Erythroblast (primary cell): ENCODE data around the gene SMOC2.

ENCODE experiments used
- DNase-seq, 2 experiments: peaks; one replicate each; lab custom pipeline; 2025; lab: John Stamatoyannopoulos, UW
- GATA1 ChIP-seq: IDR thresholded peaks from 2 replicates; pipeline ENCODE4 v1.6.1; 2011; ENCODE audit warnings: low read depth, mild to moderate bottlenecking, control low read depth, low read length, moderate library complexity
- POLR2A ChIP-seq: IDR thresholded peaks from 2 replicates; pipeline ENCODE4 v1.6.1; 2011; ENCODE audit warnings: mild to moderate bottlenecking, low read length

The SMOC2 gene

GRCh38 chr6:168626046-168626602 lies 185.1 kb downstream of the SMOC2 start:
- TF ChIP-seq GATA1 (no peak), POLR2A (no peak)
- no peak for DNase-seq

- TF ChIP-seq GATA1 (no peak), POLR2A (no peak)
- DNase-seq, result no peak
These were observed 186.7 kb downstream of the SMOC2 start for GRCh38 chr6:168627506-168628175.

GRCh38 chr6:168628176-168628553 lies 187.2 kb downstream of the SMOC2 start:
- TF ChIP-seq GATA1 (no peak), POLR2A (no peak)

GRCh38 chr6:168628732-168629245 lies 187.8 kb downstream of the SMOC2 start:
- no peak for DNase-seq

More at GRCh38 chr6:168628176-168628553, 187.2 kb downstream of the SMOC2 start:
- DNase-seq, result no peak

GRCh38 chr6:168631564-168631963 lies 190.6 kb downstream of the SMOC2 start:
- TF ChIP-seq POLR2A, result no peak
- TF ChIP-seq GATA1, result no peak
- DNase-seq, result no peak

More at GRCh38 chr6:168628732-168629245, 187.8 kb downstream of the SMOC2 start:
- TF ChIP-seq POLR2A (no peak), GATA1 (no peak)

GRCh38 chr6:168632694-168633093 lies 191.7 kb downstream of the SMOC2 start:
- no peak for DNase-seq
- TF ChIP-seq GATA1 (no peak), POLR2A (no peak)

- TF ChIP-seq GATA1 (no peak), POLR2A (no peak)
- DNase-seq, result no peak
These were observed 193.8 kb downstream of the SMOC2 start for GRCh38 chr6:168634541-168635328.

GRCh38 chr6:168636147-168637004 lies 195.4 kb downstream of the SMOC2 start:
- TF ChIP-seq POLR2A (no peak), GATA1 (no peak)
- DNase-seq, result no peak

- no peak for DNase-seq
- TF ChIP-seq POLR2A (no peak), GATA1 (no peak)
These were observed 196.8 kb downstream of the SMOC2 start for GRCh38 chr6:168637834-168638233.

GRCh38 chr6:168638468-168639271 lies 197.7 kb downstream of the SMOC2 start:
- no peak for DNase-seq
- no peak for TF ChIP-seq POLR2A
- TF ChIP-seq GATA1, result no peak

- DNase-seq, result no peak
- TF ChIP-seq POLR2A (no peak), GATA1 (no peak)
These were observed 199.2 kb downstream of the SMOC2 start for GRCh38 chr6:168640181-168640580.

- no peak for DNase-seq
These were observed 199.8 kb downstream of the SMOC2 start for GRCh38 chr6:168640768-168641167.

GRCh38 chr6:168641446-168641845 lies 200.5 kb downstream of the SMOC2 start:
- no peak for DNase-seq
- TF ChIP-seq GATA1 (no peak), POLR2A (no peak)

More at GRCh38 chr6:168640768-168641167, 199.8 kb downstream of the SMOC2 start:
- no peak for TF ChIP-seq GATA1
- TF ChIP-seq POLR2A, result no peak
